GM12878 (cell line): ENCODE data around the gene PRR7. TPM values are rescaled to one million over a fixed set of nuclear protein-coding genes. Genes with fewer than 3 reads are reported as not detected.

Source experiments
- ATAC-seq: fragments of 200-7000 bp; cut with Tn5 transposase; 3 replicates; pipeline ENCODE4 v1.9.1; 2020; ENCODE audit warnings: mild to moderate bottlenecking, moderate library complexity
- BruUV-seq: library from RNA; stranded (reverse); fragments of 400-500 nt; replicated peaks from 2 replicates; lab custom pipeline; 2021; lab: Mats Ljungman, UMichigan
- CTCF ChIA-PET: fragments of 300-600 bp; sonication (Branson Sonifier 250); formaldehyde crosslinking; extraction: SDS; loops from one replicate; lab custom pipeline; 2021; ENCODE audit warnings: inconsistent platforms; lab: Yijun Ruan, JAX
- POLR2A ChIA-PET: fragments of 350-600 bp; formaldehyde crosslinking; extraction: SDS; loops from one replicate; lab custom pipeline; 2021; ENCODE audit warnings: inconsistent platforms; lab: Charles Lee
- RAD21 ChIA-PET: fragments of 300-600 bp; sonication (Branson Sonifier 250); formaldehyde crosslinking; loops from one replicate; lab custom pipeline; 2023; ENCODE audit warnings: antibody characterized with exemption; ENCODE audit not compliant: unreplicated experiment; lab: Charles Lee
- SMC1A ChIA-PET: fragments of 300-600 bp; sonication (Branson Sonifier 250); formaldehyde crosslinking; loops from one replicate; lab custom pipeline; 2023; ENCODE audit not compliant: unreplicated experiment, uncharacterized antibody; lab: Charles Lee
- DNase-seq: peaks from one replicate; pipeline ENCODE4 v3.0.0-alpha.2; 2011; ENCODE audit warnings: low read depth, low spot score
- FAIRE-seq: peaks from 3 replicates; lab custom pipeline; 2011; peaks lifted over from hg19 to GRCh38; lab: Jason Lieb, UNC
- H2AFZ ChIP-seq: 2 replicates; pipeline ENCODE4 v1.6.0; 2011; ENCODE audit warnings: low read depth, low read length, control low read depth; ENCODE audit not compliant: control insufficient read depth
- H3K27ac ChIP-seq: 2 replicates; pipeline ENCODE4 v1.5.1; 2011; ENCODE audit warnings: control low read depth; ENCODE audit not compliant: control insufficient read depth, insufficient read depth
- H3K27me3 ChIP-seq, 2 experiments: replicated peaks in 1 of 2; 2 replicates each; pipeline versions ENCODE4 v1.6.0 to v1.6.1; 2011; ENCODE audit warnings: low read length in 1 of 2; ENCODE audit not compliant: control insufficient read depth in 2 of 2, insufficient read depth in 2 of 2
- H3K36me3 ChIP-seq, 2 experiments: 2 replicates each; pipeline ENCODE4 v1.5.1; 2011; ENCODE audit warnings: low read length in 1 of 2; ENCODE audit not compliant: control insufficient read depth in 2 of 2, insufficient read depth in 2 of 2
- H3K4me1 ChIP-seq: 2 replicates; pipeline ENCODE4 v1.6.1; 2011; ENCODE audit warnings: mild to moderate bottlenecking, low read length, moderate library complexity, mixed read lengths; ENCODE audit not compliant: control insufficient read depth, insufficient read depth
- H3K4me2 ChIP-seq: 2 replicates; pipeline ENCODE4 v1.6.0; 2011; ENCODE audit warnings: control low read depth; ENCODE audit not compliant: control insufficient read depth, insufficient read depth
- H3K4me3 ChIP-seq: fragments of 200-600 bp; sonication (generic); 2 replicates; pipeline ENCODE4 v1.5.1; 2016
- H3K79me2 ChIP-seq: 2 replicates; pipeline ENCODE4 v1.6.0; 2011; ENCODE audit warnings: low read length; ENCODE audit not compliant: control insufficient read depth, insufficient read depth
- H3K9ac ChIP-seq: 2 replicates; pipeline ENCODE4 v1.8.0; 2011; ENCODE audit warnings: low read length, control low read depth, mixed read lengths; ENCODE audit not compliant: control insufficient read depth, insufficient read depth
- H3K9me3 ChIP-seq: replicated peaks from 3 replicates; pipeline ENCODE4 v1.5.1; 2011; ENCODE audit warnings: mild to moderate bottlenecking, low read length; ENCODE audit not compliant: control insufficient read depth, insufficient read depth
- H4K20me1 ChIP-seq: 2 replicates; pipeline ENCODE4 v1.6.0; 2011; ENCODE audit not compliant: control insufficient read depth, insufficient read depth
- ASH2L ChIP-seq: fragments of 300-600, 200-600 bp; sonication (generic); IDR thresholded peaks from 2 replicates; pipeline ENCODE4 v1.6.1; 2017; ENCODE audit warnings: low read depth, mild to moderate bottlenecking, borderline replicate concordance
- BCL11A ChIP-seq: IDR thresholded peaks from 2 replicates; pipeline ENCODE4 v1.6.1; 2011; ENCODE audit warnings: low read depth, low read length
- BMI1 ChIP-seq: fragments of 450-650 bp; IDR thresholded peaks from 2 replicates; pipeline ENCODE4 v1.6.1; 2016; ENCODE audit warnings: mild to moderate bottlenecking, moderate library complexity, borderline replicate concordance
- FOXM1 ChIP-seq: IDR thresholded peaks from 2 replicates; pipeline ENCODE4 v1.6.1; 2012; ENCODE audit warnings: low read depth, mild to moderate bottlenecking, inconsistent platforms, low read length, moderate library complexity
- HDGF ChIP-seq: fragments of 450-650 bp; IDR thresholded peaks from 2 replicates; pipeline ENCODE4 v1.6.1; 2016; ENCODE audit warnings: antibody characterized with exemption
- IKZF2 ChIP-seq, 2 experiments: fragments of 450-650 bp; IDR thresholded peaks; 2 replicates each; pipeline ENCODE4 v1.6.1; 2017; ENCODE audit warnings: mild to moderate bottlenecking in 2 of 2, moderate library complexity in 2 of 2
- JUNB ChIP-seq: IDR thresholded peaks from 2 replicates; pipeline ENCODE4 v1.6.1; 2016; ENCODE audit warnings: antibody characterized with exemption, mild to moderate bottlenecking
- JUND ChIP-seq: IDR thresholded peaks from 2 replicates; pipeline ENCODE4 v1.6.1; 2012; ENCODE audit warnings: low read depth, mild to moderate bottlenecking, low read length, improper control_type of control experiment, moderate library complexity
- MTA3 ChIP-seq: IDR thresholded peaks from 2 replicates; pipeline ENCODE4 v1.6.1; 2012; ENCODE audit warnings: low read length, inconsistent platforms, borderline replicate concordance
- MYC ChIP-seq: IDR thresholded peaks from 2 replicates; pipeline ENCODE4 v1.6.1; 2011; ENCODE audit warnings: mild to moderate bottlenecking, low read length, moderate library complexity, inconsistent platforms; ENCODE audit not compliant: insufficient read depth, insufficient replicate concordance, insufficient read length, severe bottlenecking
- NKRF ChIP-seq: fragments of 450-650 bp; conservative IDR thresholded peaks from 2 replicates; pipeline ENCODE4 v1.6.1; 2017; ENCODE audit warnings: mild to moderate bottlenecking, moderate library complexity
- PBX3 ChIP-seq: IDR thresholded peaks from 2 replicates; pipeline ENCODE4 v1.6.1; 2011; ENCODE audit warnings: mild to moderate bottlenecking, low read depth, low read length, moderate library complexity; ENCODE audit not compliant: insufficient replicate concordance
- RBBP5 ChIP-seq: fragments of 200-600 bp; sonication (generic); conservative IDR thresholded peaks from 2 replicates; pipeline ENCODE4 v1.6.1; 2016
- RFX5 ChIP-seq: IDR thresholded peaks from 2 replicates; pipeline ENCODE4 v1.6.1; 2011; ENCODE audit warnings: low read depth, low read length, improper control_type of control experiment
- SP1 ChIP-seq: IDR thresholded peaks from one replicate; pipeline ENCODE4 v1.6.1; 2011; ENCODE audit warnings: low read depth, low read length
- ZNF384 ChIP-seq: IDR thresholded peaks from 2 replicates; pipeline ENCODE4 v1.6.1; 2012; ENCODE audit warnings: low read depth, mild to moderate bottlenecking, low read length, improper control_type of control experiment, borderline replicate concordance
- ZZZ3 ChIP-seq: IDR thresholded peaks from 2 replicates; pipeline ENCODE4 v1.6.1; 2011; ENCODE audit warnings: low read depth; ENCODE audit not compliant: control insufficient read depth, insufficient read length
- WGBS: methylation state at CpG from one replicate; pipeline ENCODE4 v1.1.6; 2016; ENCODE audit warnings: low lambda C conversion rate; ENCODE audit not compliant: insufficient replicate concordance, insufficient coverage; ENCODE audit errors: missing lambda C conversion rate; 5-methylcytosine and 5-hydroxymethylcytosine counted together
- in situ Hi-C: fragments of 300-500 bp; cut with MboI; formaldehyde crosslinking; loops from 9 replicates; pipeline ENCODE4 v1.14.3; 2018; ENCODE audit warnings: mixed read lengths
- intact Hi-C: fragments of 100-400 bp; cut with micrococcal nuclease; formaldehyde crosslinking; loops from one replicate; pipeline ENCODE4 v1.14.2; 2022; ENCODE audit not compliant: unreplicated experiment
- polyA plus RNA-seq, 11 experiments: library from polyadenylated mRNA; depleted of rRNA in 4 of 11; unstranded in 6 of 11; stranded (reverse) in 5 of 11; fragments of >200 nt; fragmentation: Nextera tagmentation in 4 of 11; fragmentation: Illumina TruSeq in 1 of 11; extraction: Ambion mirVana in 4 of 11; extraction: Trizol in 1 of 11; gene quantifications; 1 replicate in 1 of 11; 2 replicates in 10 of 11; pipeline versions ENCODE4 v1.2.1 to v1.2.3, GENCODE V29; 2011 to 2016; ENCODE audit warnings: inconsistent platforms in 2 of 11, missing spikeins in 2 of 11, low read depth in 1 of 11
- total RNA-seq, 4 experiments: library from RNA; depleted of rRNA in 3 of 4; stranded (reverse); fragments of >200 nt in 3 of 4; fragmentation: Illumina TruSeq in 1 of 4; extraction: Trizol in 1 of 4; gene quantifications; 2 replicates each; pipeline versions ENCODE4 v1.2.1 to v1.2.3, GENCODE V29; 2013 to 2021

The PRR7 gene
- total and polyA plus RNA-seq, 10 of the 15 experiments (the other 5 are each of a cell fraction or from before 2014, with no cell fraction given), result 0.09 to 18.8 (median 4.6) TPM; not detected in 2

- 65% methylated on average over 24 of the region's 24 CpGs for WGBS
- no peak overlapping the region for H3K9ac ChIP-seq
- BruUV-seq, result no TSS peak
- no peak for TF ChIP-seq NKRF
- TF ChIP-seq ASH2L, result no peak
- no peak for TF ChIP-seq RBBP5
- TF ChIP-seq BMI1, result peak; percentile 91
- no peak for TF ChIP-seq ZNF384
- TF ChIP-seq HDGF, result 0 out of 2 replicates have a peak, but pooled peaks have one; percentile 18
- peak; percentile 82 for TF ChIP-seq PBX3
- no peak for TF ChIP-seq MYC
- peak; percentile 95 for TF ChIP-seq RFX5
- TF ChIP-seq JUNB, result no peak
- no peak for TF ChIP-seq IKZF2 (IDR thresholded peaks at IDR 0.05)
- no peak for TF ChIP-seq ZZZ3
- TF ChIP-seq JUND, result no peak
- no peak for TF ChIP-seq BCL11A
- TF ChIP-seq FOXM1, result no peak
- peak; percentile 83 for TF ChIP-seq SP1
- no peak for TF ChIP-seq MTA3
Measured at GRCh38 chr5:177456976-177457851, 10.6 kb downstream of the PRR7 start.

More at GRCh38 chr5:177456976-177457851, 10.6 kb downstream of the PRR7 start:
- ATAC-seq, result peak; percentile 69
- in situ Hi-C loops, result no loop called here
- Histone ChIP-seq H3K4me1 (peaks cover 11% of the 10 kb centered on the region), H3K27me3 (no peaks in the 10 kb centered on the region), H4K20me1 (no peaks in the 10 kb centered on the region), H3K36me3 (no peaks in the 10 kb centered on the region), H3K9me3 (no peaks in the 10 kb centered on the region), H3K27ac (no peak overlapping the region), H3K4me2 (no peak overlapping the region), H3K79me2 (no peaks in the 10 kb centered on the region; the same call in 1 of the 2 replicates), H2AFZ (no peak overlapping the region), H3K4me3 (no peak overlapping the region)
- RAD21 ChIA-PET, result interaction anchor here (0.6 to 6.8 kb wide), 15 partner anchors 12 to 144 kb away, joined by 3 to 108 read pairs (median 5); partner anchors contain the start of genes GRK6, PDLIM7 and PRR7
- FAIRE-seq, result peak; percentile 99
- SMC1A ChIA-PET, result interaction anchor here (0.6 to 2.4 kb wide), 13 partner anchors 11 to 344 kb away, joined by 3 to 16 read pairs (median 6); partner anchors contain the start of genes GRK6 and PDLIM7
- POLR2A ChIA-PET, result interaction anchor here (0.5 to 2.0 kb wide), 8 partner anchors 11 to 152 kb away, joined by 3 to 14 read pairs (median 4); no protein-coding TSS in a partner anchor
- DNase-seq, result peak; percentile 66
- CTCF ChIA-PET, result interaction anchor here (0.6 to 16.4 kb wide), 19 partner anchors 9 to 344 kb away, joined by 3 to 391 read pairs (median 5); partner anchors contain the start of genes DOK3, MXD3, PDLIM7 and PFN3
- intact Hi-C loops, result loop anchor here (1.0 to 2.0 kb wide), 5 partner anchors 40 to 342 kb away; partner anchors contain the start of gene PDLIM7
